K562 (cell line): ENCODE results near the gene OSCAR. TPM values are rescaled to one million over a fixed set of nuclear protein-coding genes. Genes with fewer than 3 reads are reported as not detected.

ENCODE experiments used
- ATF7 ChIP-seq: fragments of 450-650 bp; IDR thresholded peaks from 2 replicates; pipeline ENCODE4 v1.7.1; 2014; ENCODE audit warnings: mild to moderate bottlenecking, moderate library complexity
- CCNT2 ChIP-seq: IDR thresholded peaks from 2 replicates; pipeline ENCODE4 v1.6.1; 2011; ENCODE audit warnings: borderline replicate concordance, low read depth, mild to moderate bottlenecking, moderate library complexity, mixed read lengths, low read length; ENCODE audit not compliant: insufficient read length; ENCODE audit errors: extremely low read depth
- CREM ChIP-seq: IDR thresholded peaks from 2 replicates; pipeline ENCODE4 v1.6.1; 2014; ENCODE audit warnings: antibody characterized with exemption, low read depth
- FOXJ2 ChIP-seq: fragments of 200-800 bp; sonication (Bioruptor generic); IDR thresholded peaks from 2 replicates; pipeline ENCODE4 v1.6.1; 2016; ENCODE audit warnings: missing genetic modification characterization, missing compliant biosample characterization
- HDAC6 ChIP-seq: IDR thresholded peaks from 2 replicates; pipeline ENCODE4 v1.6.1; 2012; ENCODE audit warnings: low read depth, mild to moderate bottlenecking, control low read depth, inconsistent platforms, low read length, moderate library complexity
- MAFK ChIP-seq: IDR thresholded peaks from 2 replicates; pipeline ENCODE4 v1.6.1; 2011; ENCODE audit warnings: low read length, improper control_type of control experiment
- MAZ ChIP-seq, 2 experiments: fragments of 450-650 bp in 1 of 2; sonication (generic) in 1 of 2; formaldehyde crosslinking; IDR thresholded peaks in 1 of 2; conservative IDR thresholded peaks in 1 of 2; 2 replicates each; pipeline versions ENCODE4 v1.4.0 to v1.5.0; 2020; ENCODE audit warnings: mild to moderate bottlenecking in 1 of 2, missing genetic modification reagents in 1 of 2
- NONO ChIP-seq, 2 experiments: fragments of 200-400 bp in 1 of 2; fragments of 450-650 bp in 1 of 2; formaldehyde crosslinking in 1 of 2; IDR thresholded peaks; 2 replicates each; pipeline ENCODE4 v1.6.1; 2017; ENCODE audit warnings: low read depth in 2 of 2, mild to moderate bottlenecking in 2 of 2, moderate library complexity in 2 of 2, low read length in 1 of 2
- SIN3B ChIP-seq: fragments of 450-650 bp; IDR thresholded peaks from 2 replicates; pipeline ENCODE4 v1.6.1; 2017; ENCODE audit warnings: low read depth, mild to moderate bottlenecking, moderate library complexity
- SMAD3 ChIP-seq: fragments of 450-650 bp; formaldehyde crosslinking; conservative IDR thresholded peaks from 2 replicates; pipeline ENCODE4 v1.4.0; 2020; ENCODE audit warnings: mild to moderate bottlenecking
- SP1 ChIP-seq: sonication (generic); formaldehyde crosslinking; IDR thresholded peaks from 2 replicates; pipeline ENCODE4 v1.8.1; 2022; ENCODE audit warnings: mild to moderate bottlenecking, missing genetic modification reagents
- SPI1 ChIP-seq: IDR thresholded peaks from 2 replicates; pipeline ENCODE4 v1.6.1; 2011; ENCODE audit warnings: low read depth, low read length, control low read depth, borderline replicate concordance
- TAF7 ChIP-seq: fragments of 450-650 bp; IDR thresholded peaks from 2 replicates; pipeline ENCODE4 v1.6.1; 2016; ENCODE audit warnings: missing genetic modification characterization, missing compliant biosample characterization
- ZFX ChIP-seq: sonication (generic); formaldehyde crosslinking; IDR thresholded peaks from 2 replicates; pipeline ENCODE4 v1.8.0; 2022; ENCODE audit warnings: mild to moderate bottlenecking, missing genetic modification reagents, moderate library complexity
- polyA plus RNA-seq, 8 experiments: library from polyadenylated mRNA; depleted of rRNA in 4 of 8; stranded (reverse) in 5 of 8; unstranded in 3 of 8; fragments of >200 nt; fragmentation: Nextera tagmentation in 2 of 8; fragmentation: Illumina TruSeq in 1 of 8; extraction: Ambion mirVana in 2 of 8; extraction: Trizol in 1 of 8; gene quantifications; 2 replicates each; pipeline versions ENCODE4 v1.2.1 to v1.2.3, GENCODE V29; 2011 to 2014; ENCODE audit warnings: inconsistent platforms in 1 of 8, missing spikeins in 1 of 8
- total RNA-seq, 7 experiments: library from RNA; depleted of rRNA in 6 of 7; stranded (reverse); fragments of >200 nt in 6 of 7; fragmentation: Illumina TruSeq in 2 of 7; extraction: Trizol in 2 of 7; gene quantifications; 2 replicates each; pipeline versions ENCODE4 v1.2.1 to v1.2.3, GENCODE V29; 2011 to 2021; ENCODE audit warnings: low replicate concordance in 1 of 7
- TF ChIP-seq, protein P1 (sequence below), 2 experiments: IDR thresholded peaks; 2 replicates each; pipeline ENCODE4 v1.6.1; 2012; ENCODE audit warnings: improper control_type of control experiment in 2 of 2, low read depth in 2 of 2, low read length in 2 of 2, borderline replicate concordance in 1 of 2
- TF ChIP-seq, protein P2 (sequence below), 2 experiments: fragments of 200-800 bp in 1 of 2; sonication (Bioruptor generic) in 1 of 2; sonication (generic) in 1 of 2; formaldehyde crosslinking in 1 of 2; IDR thresholded peaks in 1 of 2; conservative IDR thresholded peaks in 1 of 2; 2 replicates each; pipeline versions ENCODE4 v1.5.0 to v1.6.1; 2016 to 2020; ENCODE audit warnings: missing compliant biosample characterization in 1 of 2, missing genetic modification characterization in 1 of 2, missing genetic modification reagents in 1 of 2
- TF ChIP-seq, protein P3 (sequence below): sonication (generic); formaldehyde crosslinking; IDR thresholded peaks from 2 replicates; pipeline ENCODE4 v1.8.0; 2022; ENCODE audit warnings: mild to moderate bottlenecking, missing genetic modification reagents

Gene OSCAR
- total and polyA plus RNA-seq, 9 of the 15 experiments (the other 6 are each of a cell fraction or from before 2014, with no cell fraction given): 0.09 to 0.62 (median 0.13) TPM; not detected in 5

DNA sequence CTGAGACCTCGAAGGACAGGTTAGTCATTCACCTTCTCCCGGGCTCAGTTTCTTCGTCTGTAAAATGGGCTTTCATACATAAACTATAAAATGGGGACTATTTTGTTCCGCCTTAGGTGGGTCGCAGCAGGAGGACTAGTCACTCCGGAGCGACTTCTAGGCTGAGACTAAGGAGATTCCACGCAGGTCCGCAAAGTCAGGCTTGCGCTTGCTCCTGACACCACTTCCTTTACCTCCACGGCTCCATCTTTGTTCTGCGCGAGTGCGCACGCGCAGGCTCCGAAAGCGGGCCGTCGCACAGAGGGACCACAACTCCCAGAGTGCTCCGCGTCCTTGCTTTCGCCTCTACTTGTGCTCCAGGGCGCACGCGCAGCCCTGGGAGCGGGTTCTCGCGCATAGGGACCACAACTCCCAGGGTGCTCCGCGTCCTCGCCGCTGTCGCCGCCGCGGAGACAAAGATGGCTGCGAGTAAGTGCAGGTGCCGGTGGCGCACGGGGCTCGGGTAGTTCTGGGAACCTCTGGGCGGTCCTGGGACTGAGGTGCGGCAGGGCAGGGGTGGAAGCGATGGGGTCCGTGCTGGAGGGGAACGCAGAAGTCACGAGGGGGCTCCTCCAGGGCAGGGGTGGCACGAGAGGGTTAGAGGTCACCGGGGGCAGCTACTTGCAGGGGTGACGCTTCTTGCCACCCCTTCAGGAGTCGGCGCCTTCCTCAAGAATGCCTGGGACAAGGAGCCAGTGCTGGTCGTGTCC, 2.0 kb upstream of the OSCAR start, which contains the start of gene NDUFA3 (continued):
- TF ChIP-seq, protein P1, sequence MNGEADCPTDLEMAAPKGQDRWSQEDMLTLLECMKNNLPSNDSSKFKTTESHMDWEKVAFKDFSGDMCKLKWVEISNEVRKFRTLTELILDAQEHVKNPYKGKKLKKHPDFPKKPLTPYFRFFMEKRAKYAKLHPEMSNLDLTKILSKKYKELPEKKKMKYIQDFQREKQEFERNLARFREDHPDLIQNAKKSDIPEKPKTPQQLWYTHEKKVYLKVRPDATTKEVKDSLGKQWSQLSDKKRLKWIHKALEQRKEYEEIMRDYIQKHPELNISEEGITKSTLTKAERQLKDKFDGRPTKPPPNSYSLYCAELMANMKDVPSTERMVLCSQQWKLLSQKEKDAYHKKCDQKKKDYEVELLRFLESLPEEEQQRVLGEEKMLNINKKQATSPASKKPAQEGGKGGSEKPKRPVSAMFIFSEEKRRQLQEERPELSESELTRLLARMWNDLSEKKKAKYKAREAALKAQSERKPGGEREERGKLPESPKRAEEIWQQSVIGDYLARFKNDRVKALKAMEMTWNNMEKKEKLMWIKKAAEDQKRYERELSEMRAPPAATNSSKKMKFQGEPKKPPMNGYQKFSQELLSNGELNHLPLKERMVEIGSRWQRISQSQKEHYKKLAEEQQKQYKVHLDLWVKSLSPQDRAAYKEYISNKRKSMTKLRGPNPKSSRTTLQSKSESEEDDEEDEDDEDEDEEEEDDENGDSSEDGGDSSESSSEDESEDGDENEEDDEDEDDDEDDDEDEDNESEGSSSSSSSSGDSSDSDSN (IDR thresholded peaks at IDR 0.05; ENCODE audit: borderline replicate concordance in 1 of 2, low read depth in 2 of 2, low read length in 2 of 2): no peak
- TF ChIP-seq TAF7 (peak; percentile 66), MAFK (peak; percentile 4; the same call in 1 of the 2 replicates), SMAD3 (CRISPR knock-in tag) (no peak), NONO (IDR thresholded peaks at IDR 0.05; ENCODE audit: low read depth in 2 of 2, low read length in 1 of 2) (no peak), FOXJ2 (peak; percentile 41; the same call in 1 of the 2 replicates), SIN3B (peak; percentile 91), HDAC6 (no peak), SPI1 (peak; percentile 72; the same call in 1 of the 2 replicates), ATF7 (peak; percentile 72; the same call in 1 of the 2 replicates), SP1 (CRISPR knock-in tag) (peak; percentile 80; the same call in 1 of the 2 replicates), ZFX (CRISPR knock-in tag) (0 out of 2 replicates have a peak, but pooled peaks have one; percentile 45), MAZ (CRISPR knock-in tag; conservative IDR thresholded peaks at IDR 0.05 in 1 of 2, IDR thresholded peaks at IDR 0.05 in 1 of 2) (peak; percentile 52 to 55; a peak in 2 of 4 replicates), CREM (peak; percentile 95), CCNT2 (no peak)
- TF ChIP-seq, protein P2, sequence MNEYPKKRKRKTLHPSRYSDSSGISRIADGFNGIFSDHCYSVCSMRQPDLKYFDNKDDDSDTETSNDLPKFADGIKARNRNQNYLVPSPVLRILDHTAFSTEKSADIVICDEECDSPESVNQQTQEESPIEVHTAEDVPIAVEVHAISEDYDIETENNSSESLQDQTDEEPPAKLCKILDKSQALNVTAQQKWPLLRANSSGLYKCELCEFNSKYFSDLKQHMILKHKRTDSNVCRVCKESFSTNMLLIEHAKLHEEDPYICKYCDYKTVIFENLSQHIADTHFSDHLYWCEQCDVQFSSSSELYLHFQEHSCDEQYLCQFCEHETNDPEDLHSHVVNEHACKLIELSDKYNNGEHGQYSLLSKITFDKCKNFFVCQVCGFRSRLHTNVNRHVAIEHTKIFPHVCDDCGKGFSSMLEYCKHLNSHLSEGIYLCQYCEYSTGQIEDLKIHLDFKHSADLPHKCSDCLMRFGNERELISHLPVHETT (CRISPR knock-in tag; conservative IDR thresholded peaks at IDR 0.05 in 1 of 2, IDR thresholded peaks at IDR 0.05 in 1 of 2): peak in 1 of 2 experiments; percentile 61; a peak in 1 of 4 replicates
- TF ChIP-seq, protein P3, sequence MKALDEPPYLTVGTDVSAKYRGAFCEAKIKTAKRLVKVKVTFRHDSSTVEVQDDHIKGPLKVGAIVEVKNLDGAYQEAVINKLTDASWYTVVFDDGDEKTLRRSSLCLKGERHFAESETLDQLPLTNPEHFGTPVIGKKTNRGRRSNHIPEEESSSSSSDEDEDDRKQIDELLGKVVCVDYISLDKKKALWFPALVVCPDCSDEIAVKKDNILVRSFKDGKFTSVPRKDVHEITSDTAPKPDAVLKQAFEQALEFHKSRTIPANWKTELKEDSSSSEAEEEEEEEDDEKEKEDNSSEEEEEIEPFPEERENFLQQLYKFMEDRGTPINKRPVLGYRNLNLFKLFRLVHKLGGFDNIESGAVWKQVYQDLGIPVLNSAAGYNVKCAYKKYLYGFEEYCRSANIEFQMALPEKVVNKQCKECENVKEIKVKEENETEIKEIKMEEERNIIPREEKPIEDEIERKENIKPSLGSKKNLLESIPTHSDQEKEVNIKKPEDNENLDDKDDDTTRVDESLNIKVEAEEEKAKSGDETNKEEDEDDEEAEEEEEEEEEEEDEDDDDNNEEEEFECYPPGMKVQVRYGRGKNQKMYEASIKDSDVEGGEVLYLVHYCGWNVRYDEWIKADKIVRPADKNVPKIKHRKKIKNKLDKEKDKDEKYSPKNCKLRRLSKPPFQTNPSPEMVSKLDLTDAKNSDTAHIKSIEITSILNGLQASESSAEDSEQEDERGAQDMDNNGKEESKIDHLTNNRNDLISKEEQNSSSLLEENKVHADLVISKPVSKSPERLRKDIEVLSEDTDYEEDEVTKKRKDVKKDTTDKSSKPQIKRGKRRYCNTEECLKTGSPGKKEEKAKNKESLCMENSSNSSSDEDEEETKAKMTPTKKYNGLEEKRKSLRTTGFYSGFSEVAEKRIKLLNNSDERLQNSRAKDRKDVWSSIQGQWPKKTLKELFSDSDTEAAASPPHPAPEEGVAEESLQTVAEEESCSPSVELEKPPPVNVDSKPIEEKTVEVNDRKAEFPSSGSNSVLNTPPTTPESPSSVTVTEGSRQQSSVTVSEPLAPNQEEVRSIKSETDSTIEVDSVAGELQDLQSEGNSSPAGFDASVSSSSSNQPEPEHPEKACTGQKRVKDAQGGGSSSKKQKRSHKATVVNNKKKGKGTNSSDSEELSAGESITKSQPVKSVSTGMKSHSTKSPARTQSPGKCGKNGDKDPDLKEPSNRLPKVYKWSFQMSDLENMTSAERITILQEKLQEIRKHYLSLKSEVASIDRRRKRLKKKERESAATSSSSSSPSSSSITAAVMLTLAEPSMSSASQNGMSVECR (CRISPR knock-in tag): 0 out of 2 replicates have a peak, but pooled peaks have one; percentile 28
